ENCODE results near the gene INPP5D.
"Not testable (repeated sequence)": the region's sequence is repeated elsewhere in the genome, so short reads cannot be mapped to it uniquely, and the experiment has no call there.

The INPP5D gene

GRCh38 chr2:233146194-233146593 is 86.1 kb downstream of the INPP5D start:
- H3K4me1 ChIP-seq (ENCODE audit: control insufficient read depth, insufficient read depth, low read length, poor library complexity, severe bottlenecking): peaks cover 3% of the 10 kb centered on the region
- no peaks in the 10 kb centered on the region for H3K9me3 ChIP-seq (ENCODE audit: control insufficient read depth, low read length)
- H3K36me3 ChIP-seq (ENCODE audit: control insufficient read depth, insufficient read depth, low read length): peaks cover 85% of the 10 kb centered on the region
- no peak overlapping the region for H3K27ac ChIP-seq (ENCODE audit: insufficient read depth, low read length, poor library complexity, severe bottlenecking)
- no peaks in the 10 kb centered on the region for H3K27me3 ChIP-seq (replicated peaks; ENCODE audit: control insufficient read depth, insufficient read depth, low read length, poor library complexity, severe bottlenecking)
- no peak for DNase-seq
- no peak overlapping the region for H3K4me3 ChIP-seq (ENCODE audit: insufficient read depth, low read depth, low read length, poor library complexity, severe bottlenecking)

- Histone ChIP-seq H3K27me3 (replicated peaks; ENCODE audit: control insufficient read depth, insufficient read depth, low read length, poor library complexity, severe bottlenecking) (no peaks in the 10 kb centered on the region), H3K9me3 (ENCODE audit: control insufficient read depth, low read length) (no peaks in the 10 kb centered on the region), H3K27ac (ENCODE audit: insufficient read depth, low read length, poor library complexity, severe bottlenecking) (no peak overlapping the region), H3K4me3 (ENCODE audit: insufficient read depth, low read depth, low read length, poor library complexity, severe bottlenecking) (no peak overlapping the region), H3K4me1 (ENCODE audit: control insufficient read depth, insufficient read depth, low read length, poor library complexity, severe bottlenecking) (no peaks in the 10 kb centered on the region), H3K36me3 (ENCODE audit: control insufficient read depth, insufficient read depth, low read length) (peaks cover 96% of the 10 kb centered on the region)
- DNase-seq: no peak
Measured at GRCh38 chr2:233147136-233147828, 87.1 kb downstream of the INPP5D start.

GRCh38 chr2:233147829-233148167 is 87.7 kb downstream of the INPP5D start:
- Histone ChIP-seq H3K27me3 (replicated peaks; ENCODE audit: control insufficient read depth, insufficient read depth, low read length, poor library complexity, severe bottlenecking) (no peaks in the 10 kb centered on the region), H3K4me3 (ENCODE audit: insufficient read depth, low read depth, low read length, poor library complexity, severe bottlenecking) (no peak overlapping the region), H3K4me1 (ENCODE audit: control insufficient read depth, insufficient read depth, low read length, poor library complexity, severe bottlenecking) (no peaks in the 10 kb centered on the region), H3K27ac (ENCODE audit: insufficient read depth, low read length, poor library complexity, severe bottlenecking) (no peak overlapping the region), H3K36me3 (ENCODE audit: control insufficient read depth, insufficient read depth, low read length) (peaks cover 97% of the 10 kb centered on the region), H3K9me3 (ENCODE audit: control insufficient read depth, low read length) (no peaks in the 10 kb centered on the region)
- no peak for DNase-seq

GRCh38 chr2:233148354-233148753 is 88.2 kb downstream of the INPP5D start:
- no peaks in the 10 kb centered on the region for H3K9me3 ChIP-seq (ENCODE audit: control insufficient read depth, low read length)
- H3K27ac ChIP-seq (ENCODE audit: insufficient read depth, low read length, poor library complexity, severe bottlenecking): no peak overlapping the region
- no peak for DNase-seq
- no peaks in the 10 kb centered on the region for H3K4me1 ChIP-seq (ENCODE audit: control insufficient read depth, insufficient read depth, low read length, poor library complexity, severe bottlenecking)
- H3K36me3 ChIP-seq (ENCODE audit: control insufficient read depth, insufficient read depth, low read length): peaks cover 97% of the 10 kb centered on the region
- no peak overlapping the region for H3K4me3 ChIP-seq (ENCODE audit: insufficient read depth, low read depth, low read length, poor library complexity, severe bottlenecking)
- H3K27me3 ChIP-seq (replicated peaks; ENCODE audit: control insufficient read depth, insufficient read depth, low read length, poor library complexity, severe bottlenecking): no peaks in the 10 kb centered on the region

- Histone ChIP-seq H3K4me3 (ENCODE audit: insufficient read depth, low read depth, low read length, poor library complexity, severe bottlenecking) (no peak overlapping the region), H3K4me1 (ENCODE audit: control insufficient read depth, insufficient read depth, low read length, poor library complexity, severe bottlenecking) (no peaks in the 10 kb centered on the region), H3K36me3 (ENCODE audit: control insufficient read depth, insufficient read depth, low read length) (peaks cover 80% of the 10 kb centered on the region)
Measured at GRCh38 chr2:233152541-233152940, 92.4 kb downstream of the INPP5D start.

GRCh38 chr2:233153146-233153798 is 93.1 kb downstream of the INPP5D start:
- Histone ChIP-seq H3K36me3 (ENCODE audit: control insufficient read depth, insufficient read depth, low read length) (peaks cover 80% of the 10 kb centered on the region), H3K4me3 (ENCODE audit: insufficient read depth, low read depth, low read length, poor library complexity, severe bottlenecking) (no peak overlapping the region), H3K27ac (ENCODE audit: insufficient read depth, low read length, poor library complexity, severe bottlenecking) (no peak overlapping the region), H3K9me3 (ENCODE audit: control insufficient read depth, low read length) (no peaks in the 10 kb centered on the region), H3K4me1 (ENCODE audit: control insufficient read depth, insufficient read depth, low read length, poor library complexity, severe bottlenecking) (no peaks in the 10 kb centered on the region), H3K27me3 (replicated peaks; ENCODE audit: control insufficient read depth, insufficient read depth, low read length, poor library complexity, severe bottlenecking) (no peaks in the 10 kb centered on the region)
- no peak for DNase-seq

More at GRCh38 chr2:233152541-233152940, 92.4 kb downstream of the INPP5D start:
- DNase-seq: no peak
- Histone ChIP-seq H3K9me3 (ENCODE audit: control insufficient read depth, low read length) (no peaks in the 10 kb centered on the region), H3K27ac (ENCODE audit: insufficient read depth, low read length, poor library complexity, severe bottlenecking) (no peak overlapping the region), H3K27me3 (replicated peaks; ENCODE audit: control insufficient read depth, insufficient read depth, low read length, poor library complexity, severe bottlenecking) (no peaks in the 10 kb centered on the region)

GRCh38 chr2:233156001-233156400 is 95.9 kb downstream of the INPP5D start:
- H3K27ac ChIP-seq (ENCODE audit: insufficient read depth, low read length, poor library complexity, severe bottlenecking): no peak overlapping the region
- H3K4me3 ChIP-seq (ENCODE audit: insufficient read depth, low read depth, low read length, poor library complexity, severe bottlenecking): no peak overlapping the region
- DNase-seq: no peak
- H3K36me3 ChIP-seq (ENCODE audit: control insufficient read depth, insufficient read depth, low read length): peaks cover 80% of the 10 kb centered on the region
- H3K4me1 ChIP-seq (ENCODE audit: control insufficient read depth, insufficient read depth, low read length, poor library complexity, severe bottlenecking): no peaks in the 10 kb centered on the region
- H3K9me3 ChIP-seq (ENCODE audit: control insufficient read depth, low read length): no peaks in the 10 kb centered on the region
- no peaks in the 10 kb centered on the region for H3K27me3 ChIP-seq (replicated peaks; ENCODE audit: control insufficient read depth, insufficient read depth, low read length, poor library complexity, severe bottlenecking)

- peaks cover 81% of the 10 kb centered on the region for H3K36me3 ChIP-seq (ENCODE audit: control insufficient read depth, insufficient read depth, low read length)
Measured at GRCh38 chr2:233156461-233156860, 96.3 kb downstream of the INPP5D start.

GRCh38 chr2:233161730-233162129 is 101.6 kb downstream of the INPP5D start:
- Histone ChIP-seq H3K4me3 (ENCODE audit: insufficient read depth, low read depth, low read length, poor library complexity, severe bottlenecking) (no peak overlapping the region), H3K9me3 (ENCODE audit: control insufficient read depth, low read length) (no peaks in the 10 kb centered on the region), H3K4me1 (ENCODE audit: control insufficient read depth, insufficient read depth, low read length, poor library complexity, severe bottlenecking) (peaks cover 25% of the 10 kb centered on the region), H3K27me3 (replicated peaks; ENCODE audit: control insufficient read depth, insufficient read depth, low read length, poor library complexity, severe bottlenecking) (no peaks in the 10 kb centered on the region), H3K27ac (ENCODE audit: insufficient read depth, low read length, poor library complexity, severe bottlenecking) (no peak overlapping the region), H3K36me3 (ENCODE audit: control insufficient read depth, insufficient read depth, low read length) (peaks cover 79% of the 10 kb centered on the region)
- no peak for DNase-seq

More at GRCh38 chr2:233156461-233156860, 96.3 kb downstream of the INPP5D start:
- not testable (repeated sequence) for H3K27me3 ChIP-seq (replicated peaks; ENCODE audit: control insufficient read depth, insufficient read depth, low read length, poor library complexity, severe bottlenecking); DNase-seq; H3K27ac ChIP-seq (ENCODE audit: insufficient read depth, low read length, poor library complexity, severe bottlenecking); H3K9me3 ChIP-seq (ENCODE audit: control insufficient read depth, low read length); H3K4me3 ChIP-seq (ENCODE audit: insufficient read depth, low read depth, low read length, poor library complexity, severe bottlenecking); H3K4me1 ChIP-seq (ENCODE audit: control insufficient read depth, insufficient read depth, low read length, poor library complexity, severe bottlenecking)

GRCh38 chr2:233162770-233163169 is 102.6 kb downstream of the INPP5D start:
- Histone ChIP-seq H3K27me3 (replicated peaks; ENCODE audit: control insufficient read depth, insufficient read depth, low read length, poor library complexity, severe bottlenecking) (no peaks in the 10 kb centered on the region), H3K27ac (ENCODE audit: insufficient read depth, low read length, poor library complexity, severe bottlenecking) (no peak overlapping the region), H3K4me3 (ENCODE audit: insufficient read depth, low read depth, low read length, poor library complexity, severe bottlenecking) (no peak overlapping the region), H3K36me3 (ENCODE audit: control insufficient read depth, insufficient read depth, low read length) (peaks cover 75% of the 10 kb centered on the region), H3K9me3 (ENCODE audit: control insufficient read depth, low read length) (no peaks in the 10 kb centered on the region), H3K4me1 (ENCODE audit: control insufficient read depth, insufficient read depth, low read length, poor library complexity, severe bottlenecking) (peaks cover 25% of the 10 kb centered on the region)
- DNase-seq: no peak

Measured in effector memory CD4-positive, alpha-beta T cell (primary cell).